ENCODE data around the gene BCAS3.

The BCAS3 gene

GRCh38 chr17:61064087-61064951, 386.7 kb downstream of the BCAS3 start:
- DNase-seq (ENCODE audit: low read depth), result no peak
- no peak overlapping the region for H3K4me3 ChIP-seq (ENCODE audit: low read length)
- TF ChIP-seq, protein P1, sequence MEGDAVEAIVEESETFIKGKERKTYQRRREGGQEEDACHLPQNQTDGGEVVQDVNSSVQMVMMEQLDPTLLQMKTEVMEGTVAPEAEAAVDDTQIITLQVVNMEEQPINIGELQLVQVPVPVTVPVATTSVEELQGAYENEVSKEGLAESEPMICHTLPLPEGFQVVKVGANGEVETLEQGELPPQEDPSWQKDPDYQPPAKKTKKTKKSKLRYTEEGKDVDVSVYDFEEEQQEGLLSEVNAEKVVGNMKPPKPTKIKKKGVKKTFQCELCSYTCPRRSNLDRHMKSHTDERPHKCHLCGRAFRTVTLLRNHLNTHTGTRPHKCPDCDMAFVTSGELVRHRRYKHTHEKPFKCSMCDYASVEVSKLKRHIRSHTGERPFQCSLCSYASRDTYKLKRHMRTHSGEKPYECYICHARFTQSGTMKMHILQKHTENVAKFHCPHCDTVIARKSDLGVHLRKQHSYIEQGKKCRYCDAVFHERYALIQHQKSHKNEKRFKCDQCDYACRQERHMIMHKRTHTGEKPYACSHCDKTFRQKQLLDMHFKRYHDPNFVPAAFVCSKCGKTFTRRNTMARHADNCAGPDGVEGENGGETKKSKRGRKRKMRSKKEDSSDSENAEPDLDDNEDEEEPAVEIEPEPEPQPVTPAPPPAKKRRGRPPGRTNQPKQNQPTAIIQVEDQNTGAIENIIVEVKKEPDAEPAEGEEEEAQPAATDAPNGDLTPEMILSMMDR (conservative IDR thresholded peaks at IDR 0.05; ENCODE audit: low read depth, low read length), result no peak

DNA sequence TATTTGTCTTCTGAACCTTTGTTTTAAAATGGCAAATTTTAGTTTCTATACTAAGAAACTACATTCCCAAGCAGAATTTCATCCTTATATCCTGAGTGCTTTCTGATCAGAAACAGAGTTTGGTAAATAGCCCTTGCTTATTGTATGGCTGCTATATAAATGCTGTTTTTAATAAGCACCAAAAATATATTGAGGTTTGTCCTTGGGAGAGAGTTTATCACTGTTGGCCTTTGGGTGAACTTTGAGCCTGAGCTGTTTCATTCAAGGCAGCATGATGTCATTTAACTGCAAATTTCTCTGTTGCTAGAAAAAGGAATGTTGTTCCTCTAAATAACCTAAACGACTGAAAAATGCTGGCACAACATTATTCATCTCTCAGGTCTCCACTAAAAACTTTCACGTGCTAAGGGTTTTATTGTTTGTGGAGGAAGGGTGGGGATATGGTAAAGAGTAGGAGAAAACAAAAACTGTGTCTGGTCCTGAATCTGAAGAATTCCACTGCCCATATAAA, 387.7 kb downstream of the BCAS3 start:
- no peak overlapping the region for H3K4me3 ChIP-seq (ENCODE audit: low read length)
- TF ChIP-seq, protein P1 (conservative IDR thresholded peaks at IDR 0.05; ENCODE audit: low read depth, low read length), result no peak
- DNase-seq (ENCODE audit: low read depth), result peak; percentile 57

- DNase-seq (ENCODE audit: low read depth), result no peak
- no peak overlapping the region for H3K4me3 ChIP-seq (ENCODE audit: low read length)
- TF ChIP-seq, protein P1 (conservative IDR thresholded peaks at IDR 0.05; ENCODE audit: low read depth, low read length), result no peak
These were observed 388.4 kb downstream of the BCAS3 start for GRCh38 chr17:61066062-61066461.

DNA sequence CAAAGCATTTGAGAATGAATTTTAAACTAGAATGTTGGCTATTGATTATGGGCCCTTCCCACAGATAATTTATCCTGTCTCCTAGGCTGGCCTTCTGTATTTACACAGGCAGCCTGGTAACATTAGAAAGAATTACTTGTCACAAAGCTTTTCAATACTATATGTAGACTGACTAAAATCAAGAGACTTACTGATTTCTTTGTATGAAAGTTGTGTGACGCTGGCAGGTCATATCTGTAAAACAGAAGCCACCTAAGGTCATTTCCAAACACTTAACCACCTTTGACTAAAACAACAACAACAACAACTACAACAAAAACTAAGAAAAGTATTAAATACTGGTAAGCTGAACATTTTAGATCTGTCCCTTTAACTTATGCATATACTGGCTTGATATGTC, 393.0 kb downstream of the BCAS3 start:
- no peak overlapping the region for H3K4me3 ChIP-seq (ENCODE audit: low read length)
- no peak for DNase-seq (ENCODE audit: low read depth)
- TF ChIP-seq, protein P1 (conservative IDR thresholded peaks at IDR 0.05; ENCODE audit: low read depth, low read length), result no peak

DNA sequence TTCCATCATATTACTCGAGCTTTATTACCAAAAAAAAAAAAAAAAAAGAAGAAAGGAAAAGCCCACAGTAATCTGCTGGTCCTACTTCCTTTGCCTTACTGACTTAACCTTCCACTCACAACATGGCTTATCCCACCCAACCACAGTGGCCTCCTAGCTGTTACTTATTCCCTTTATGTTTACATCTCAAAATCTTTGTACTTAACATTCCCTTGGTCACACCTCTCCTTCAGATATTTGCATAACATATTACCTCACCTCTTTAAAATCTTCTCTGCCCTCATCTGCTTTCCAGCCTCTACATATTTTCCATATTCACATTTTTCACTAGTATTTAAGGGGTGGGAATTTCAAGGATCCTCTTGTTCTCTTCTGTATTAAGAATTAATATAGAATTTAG, 395.0 kb downstream of the BCAS3 start:
- peak; percentile 8 for DNase-seq (ENCODE audit: low read depth)
- H3K4me3 ChIP-seq (ENCODE audit: low read length), result no peak overlapping the region
- TF ChIP-seq, protein P1 (conservative IDR thresholded peaks at IDR 0.05; ENCODE audit: low read depth, low read length), result no peak

DNA sequence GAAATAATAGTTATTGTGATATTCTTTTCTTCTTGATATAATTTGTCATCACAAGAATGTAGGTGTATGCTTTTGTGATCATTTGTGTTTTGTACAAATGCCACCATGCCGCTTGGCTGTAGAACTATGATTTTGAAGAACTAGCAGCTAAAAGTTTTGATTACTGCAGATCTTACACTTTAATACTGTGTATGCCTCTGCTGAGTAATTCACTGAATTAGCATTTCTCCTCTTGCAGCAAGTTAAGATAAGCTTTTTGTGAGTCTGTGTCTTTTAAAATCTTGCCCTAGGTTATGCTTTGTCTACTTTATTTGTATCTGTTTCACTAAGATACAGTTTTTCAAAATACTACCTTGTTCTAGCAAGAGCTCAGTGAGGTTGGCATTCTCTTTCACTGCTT, 395.5 kb downstream of the BCAS3 start:
- no peak for DNase-seq (ENCODE audit: low read depth)
- TF ChIP-seq, protein P1 (conservative IDR thresholded peaks at IDR 0.05; ENCODE audit: low read depth, low read length), result no peak
- no peak overlapping the region for H3K4me3 ChIP-seq (ENCODE audit: low read length)
